T-helper 2 cell treated with Interferon-gamma antibody and Interleukin-4, amounts not matched to agents 100 ng/mL and 5 ng/mL, for 36 hours (primary cell): ENCODE data around the gene SORD. TPM values are rescaled to one million over a fixed set of nuclear protein-coding genes. Genes with fewer than 3 reads are reported as not detected.
"Not testable (repeated sequence)": the region's sequence is repeated elsewhere in the genome, so short reads cannot be mapped to it uniquely, and the experiment has no call there.

Experiments
- intact Hi-C: fragments of 100-400 bp; cut with micrococcal nuclease; formaldehyde crosslinking; loops from one replicate; pipeline ENCODE4 v1.15.1; 2023
- total RNA-seq: library from RNA; stranded (reverse); gene quantifications from 2 replicates; pipeline ENCODE4 v1.2.3, GENCODE V29; 2022

SORD gene
- total RNA-seq, 1 donor from 2014 or later, result 8.3 TPM

GRCh38 chr15:45024649-45025048 lies 1.7 kb downstream of the SORD start:
- intact Hi-C loops, result not testable (repeated sequence)

- intact Hi-C loops, result not testable (repeated sequence)
Measured at GRCh38 chr15:45025627-45026026, 2.6 kb downstream of the SORD start.

GRCh38 chr15:45026651-45027190 lies 3.7 kb downstream of the SORD start:
- intact Hi-C loops, result no loop called here

GRCh38 chr15:45027220-45027619 lies 4.2 kb downstream of the SORD start:
- intact Hi-C loops, result no loop called here

GRCh38 chr15:45030743-45031142 lies 7.7 kb downstream of the SORD start:
- intact Hi-C loops, result no loop called here

GRCh38 chr15:45031522-45032028 lies 8.6 kb downstream of the SORD start:
- intact Hi-C loops, result not testable (repeated sequence)

- intact Hi-C loops, result not testable (repeated sequence)
Measured at GRCh38 chr15:45032501-45032900, 9.5 kb downstream of the SORD start.

- intact Hi-C loops, result not testable (repeated sequence)
Measured at GRCh38 chr15:45034087-45034486, 11.1 kb downstream of the SORD start.

- intact Hi-C loops, result not testable (repeated sequence)
Measured at GRCh38 chr15:45034600-45035375, 11.8 kb downstream of the SORD start.

GRCh38 chr15:45036812-45037781 lies 14.1 kb downstream of the SORD start:
- intact Hi-C loops, result loop anchor here (2.0 kb wide), 3 partner anchors 14 to 458 kb away; partner anchors contain the start of gene SORD

GRCh38 chr15:45037936-45038335 lies 14.9 kb downstream of the SORD start:
- intact Hi-C loops, result loop anchor here (2.0 kb wide), 3 partner anchors 15 to 459 kb away; partner anchors contain the start of gene SORD

GRCh38 chr15:45040396-45040795 lies 17.4 kb downstream of the SORD start:
- intact Hi-C loops, result not testable (repeated sequence)

GRCh38 chr15:45041538-45041937 lies 18.5 kb downstream of the SORD start:
- intact Hi-C loops, result not testable (repeated sequence)

GRCh38 chr15:45042859-45043258 lies 19.9 kb downstream of the SORD start:
- intact Hi-C loops, result not testable (repeated sequence)

- intact Hi-C loops, result not testable (repeated sequence)
Measured at GRCh38 chr15:45044270-45044669, 21.3 kb downstream of the SORD start.

GRCh38 chr15:45048449-45048793 lies 25.4 kb downstream of the SORD start:
- intact Hi-C loops, result not testable (repeated sequence)

- intact Hi-C loops, result no loop called here
Measured at GRCh38 chr15:45048794-45049631, 26.0 kb downstream of the SORD start.

- intact Hi-C loops, result no loop called here
Measured at GRCh38 chr15:45050587-45050986, 27.6 kb downstream of the SORD start.

- intact Hi-C loops, result not testable (repeated sequence)
Measured at GRCh38 chr15:45052676-45053075, 29.7 kb downstream of the SORD start.
